GM12878 (cell line): ENCODE results near the gene POU2F1.

Experiments
- ATF3 ChIP-seq: IDR thresholded peaks from 2 replicates; pipeline ENCODE4 v1.6.1; 2011; ENCODE audit warnings: low read depth, mild to moderate bottlenecking, low read length, moderate library complexity, borderline replicate concordance; ENCODE audit errors: extremely low read depth
- CEBPZ ChIP-seq: fragments of 150-350 bp; IDR thresholded peaks from 2 replicates; pipeline ENCODE4 v1.6.1; 2016; ENCODE audit warnings: low read depth, low read length
- CTCF ChIP-seq, 3 experiments: IDR thresholded peaks in 2 of 3; conservative IDR thresholded peaks in 1 of 3; 2 replicates each; pipeline ENCODE4 v1.5.1; 2011; ENCODE audit warnings: low read depth in 3 of 3, low read length in 3 of 3, mild to moderate bottlenecking in 3 of 3, control low read depth in 2 of 3, moderate library complexity in 2 of 3, inconsistent platforms in 1 of 3, mixed read lengths in 1 of 3; ENCODE audit not compliant: control insufficient read depth in 2 of 3, insufficient read depth in 1 of 3; ENCODE audit errors: extremely low read depth in 1 of 3
- E2F8 ChIP-seq: fragments of 450-650 bp; IDR thresholded peaks from 2 replicates; pipeline ENCODE4 v1.6.1; 2018; ENCODE audit warnings: mild to moderate bottlenecking, low read depth, moderate library complexity; ENCODE audit not compliant: partially characterized antibody
- ETV6 ChIP-seq, 2 experiments: fragments of 450-650 bp in 1 of 2; IDR thresholded peaks in 1 of 2; conservative IDR thresholded peaks in 1 of 2; 2 replicates each; pipeline ENCODE4 v1.6.1; 2014; ENCODE audit warnings: antibody characterized with exemption in 1 of 2, borderline replicate concordance in 1 of 2, low read depth in 1 of 2, mild to moderate bottlenecking in 1 of 2, moderate library complexity in 1 of 2
- MAX ChIP-seq: IDR thresholded peaks from 2 replicates; pipeline ENCODE4 v1.6.1; 2012; ENCODE audit warnings: low read depth, low read length, improper control_type of control experiment
- POLR2A ChIP-seq: IDR thresholded peaks from 2 replicates; pipeline ENCODE4 v1.6.1; 2011; ENCODE audit warnings: low read depth, mild to moderate bottlenecking, low read length
- POLR2AphosphoS2 ChIP-seq: IDR thresholded peaks from 2 replicates; pipeline ENCODE4 v1.6.1; 2011; ENCODE audit warnings: low read depth, mild to moderate bottlenecking, low read length, improper control_type of control experiment, moderate library complexity
- PRDM15 ChIP-seq: fragments of 450-650 bp; formaldehyde crosslinking; IDR thresholded peaks from 2 replicates; pipeline ENCODE4 v1.4.0; 2020; ENCODE audit warnings: mild to moderate bottlenecking, moderate library complexity
- RB1 ChIP-seq: fragments of 450-650 bp; formaldehyde crosslinking; IDR thresholded peaks from 2 replicates; pipeline ENCODE4 v1.6.1; 2017; ENCODE audit warnings: mild to moderate bottlenecking, borderline replicate concordance
- SIN3A ChIP-seq: IDR thresholded peaks from 2 replicates; pipeline ENCODE4 v1.6.1; 2012; ENCODE audit warnings: low read depth, low read length, improper control_type of control experiment
- SP1 ChIP-seq: IDR thresholded peaks from one replicate; pipeline ENCODE4 v1.6.1; 2011; ENCODE audit warnings: low read depth, low read length
- SPI1 ChIP-seq: IDR thresholded peaks from 2 replicates; pipeline ENCODE4 v1.6.1; 2011; ENCODE audit warnings: low read depth, mild to moderate bottlenecking, low read length, moderate library complexity, borderline replicate concordance; ENCODE audit not compliant: insufficient read depth
- USF1 ChIP-seq: IDR thresholded peaks from 2 replicates; pipeline ENCODE4 v1.6.1; 2011; ENCODE audit warnings: borderline replicate concordance, low read depth, mild to moderate bottlenecking, moderate library complexity, mixed read lengths, low read length; ENCODE audit not compliant: insufficient read depth; ENCODE audit errors: extremely low read length

GRCh38 chr1:167412920-167413319 is 192.2 kb downstream of the POU2F1 start:
- TF ChIP-seq USF1 (no peak), ETV6 (conservative IDR thresholded peaks at IDR 0.05 in 1 of 2, IDR thresholded peaks at IDR 0.05 in 1 of 2; ENCODE audit: borderline replicate concordance in 1 of 2, low read depth in 1 of 2) (no peak), CTCF (IDR thresholded peaks at IDR 0.05 in 2 of 3, conservative IDR thresholded peaks at IDR 0.05 in 1 of 3; ENCODE audit: control insufficient read depth in 2 of 3, extremely low read depth in 1 of 3, insufficient read depth in 1 of 3, low read depth in 3 of 3, low read length in 3 of 3) (no peak), POLR2AphosphoS2 (no peak), E2F8 (no peak), ATF3 (no peak), SP1 (no peak), MAX (no peak), PRDM15 (CRISPR knock-in tag) (no peak), POLR2A (no peak), CEBPZ (no peak), RB1 (no peak), SPI1 (no peak), SIN3A (no peak)
